Lower leg skin (tissue), 3 donors: ENCODE data around the gene CARD16.

Experiments
- POLR2A ChIP-seq, 2 donors: fragments of 450-650 bp; IDR thresholded peaks; one replicate each; pipeline ENCODE4 v1.6.1; 2016 to 2017; ENCODE audit warnings: antibody characterized with exemption in 2 of 2, mild to moderate bottlenecking in 1 of 2, moderate library complexity in 1 of 2
- TF ChIP-seq, protein P1 (sequence below), 3 donors: fragments of 450-650 bp; IDR thresholded peaks; one replicate each; pipeline ENCODE4 v1.5.1; 2016; ENCODE audit warnings: antibody characterized with exemption in 3 of 3, mild to moderate bottlenecking in 3 of 3, moderate library complexity in 2 of 3

DNA sequence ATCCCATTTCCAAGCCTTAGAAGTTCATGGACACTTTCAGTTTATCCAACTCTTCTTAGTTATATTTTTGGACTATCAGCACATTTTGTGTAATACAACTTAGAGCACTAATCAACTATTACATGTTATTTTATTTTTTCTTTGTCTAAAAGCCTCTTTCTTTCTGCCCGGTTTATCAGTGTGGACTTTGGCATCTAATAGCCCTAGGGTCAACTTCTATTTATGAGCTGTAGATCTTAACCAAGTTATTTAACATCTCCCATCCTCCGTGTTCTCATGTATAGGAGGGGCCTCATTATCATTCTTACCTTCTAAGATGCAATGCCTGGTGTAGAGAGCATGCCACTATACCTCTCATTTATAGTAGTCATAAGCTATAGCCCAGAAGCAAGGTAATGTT, 4.4 kb downstream of the CARD16 start:
- TF ChIP-seq, protein P1, sequence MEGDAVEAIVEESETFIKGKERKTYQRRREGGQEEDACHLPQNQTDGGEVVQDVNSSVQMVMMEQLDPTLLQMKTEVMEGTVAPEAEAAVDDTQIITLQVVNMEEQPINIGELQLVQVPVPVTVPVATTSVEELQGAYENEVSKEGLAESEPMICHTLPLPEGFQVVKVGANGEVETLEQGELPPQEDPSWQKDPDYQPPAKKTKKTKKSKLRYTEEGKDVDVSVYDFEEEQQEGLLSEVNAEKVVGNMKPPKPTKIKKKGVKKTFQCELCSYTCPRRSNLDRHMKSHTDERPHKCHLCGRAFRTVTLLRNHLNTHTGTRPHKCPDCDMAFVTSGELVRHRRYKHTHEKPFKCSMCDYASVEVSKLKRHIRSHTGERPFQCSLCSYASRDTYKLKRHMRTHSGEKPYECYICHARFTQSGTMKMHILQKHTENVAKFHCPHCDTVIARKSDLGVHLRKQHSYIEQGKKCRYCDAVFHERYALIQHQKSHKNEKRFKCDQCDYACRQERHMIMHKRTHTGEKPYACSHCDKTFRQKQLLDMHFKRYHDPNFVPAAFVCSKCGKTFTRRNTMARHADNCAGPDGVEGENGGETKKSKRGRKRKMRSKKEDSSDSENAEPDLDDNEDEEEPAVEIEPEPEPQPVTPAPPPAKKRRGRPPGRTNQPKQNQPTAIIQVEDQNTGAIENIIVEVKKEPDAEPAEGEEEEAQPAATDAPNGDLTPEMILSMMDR (IDR thresholded peaks at IDR 0.05) = no peak
- TF ChIP-seq POLR2A (IDR thresholded peaks at IDR 0.05) = no peak
